IPS DF 19.7 (cell line): Measurements from ENCODE around the gene HSPA12A.
"Not testable (repeated sequence)": the region's sequence is repeated elsewhere in the genome, so short reads cannot be mapped to it uniquely, and the experiment has no call there.

Source experiments
- DNase-seq: peaks from one replicate; pipeline ENCODE4 v3.0.0-alpha.2; 2013; ENCODE audit warnings: low read depth, low spot score

Gene HSPA12A

GRCh38 chr10:116718058-116718457 is 24.3 kb downstream of the HSPA12A start:
- DNase-seq = no peak

GRCh38 chr10:116716381-116716780 is 26.0 kb downstream of the HSPA12A start:
- no peak for DNase-seq

- no peak for DNase-seq
These were observed 26.5 kb downstream of the HSPA12A start for GRCh38 chr10:116715839-116716377.

- DNase-seq = no peak
These were observed 27.0 kb downstream of the HSPA12A start for GRCh38 chr10:116715341-116715740.

DNA sequence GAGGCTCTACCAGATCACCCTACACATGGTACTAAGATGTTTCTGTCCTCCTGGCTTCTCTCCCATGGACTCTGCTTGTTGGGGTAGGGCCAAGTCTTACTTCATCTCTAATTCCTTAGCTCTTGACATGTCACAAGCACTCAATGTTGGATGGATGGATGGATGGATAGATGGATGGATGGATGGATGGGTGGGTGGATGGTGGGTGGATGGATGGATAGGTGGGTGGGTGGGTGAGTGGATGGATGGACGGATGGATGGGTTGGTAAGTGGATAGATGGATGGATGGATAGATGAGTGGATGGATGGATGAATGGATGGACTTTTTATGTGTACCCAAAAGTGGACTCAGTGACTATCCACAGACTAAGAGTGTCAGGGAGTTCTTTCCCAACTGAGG is 28.5 kb downstream of the HSPA12A start:
- no peak for DNase-seq

GRCh38 chr10:116712989-116713543 is 29.3 kb downstream of the HSPA12A start:
- DNase-seq = no peak

GRCh38 chr10:116712519-116712918 is 29.8 kb downstream of the HSPA12A start:
- DNase-seq = no peak

- DNase-seq = not testable (repeated sequence)
These were observed 30.6 kb downstream of the HSPA12A start for GRCh38 chr10:116711803-116712202.

DNA sequence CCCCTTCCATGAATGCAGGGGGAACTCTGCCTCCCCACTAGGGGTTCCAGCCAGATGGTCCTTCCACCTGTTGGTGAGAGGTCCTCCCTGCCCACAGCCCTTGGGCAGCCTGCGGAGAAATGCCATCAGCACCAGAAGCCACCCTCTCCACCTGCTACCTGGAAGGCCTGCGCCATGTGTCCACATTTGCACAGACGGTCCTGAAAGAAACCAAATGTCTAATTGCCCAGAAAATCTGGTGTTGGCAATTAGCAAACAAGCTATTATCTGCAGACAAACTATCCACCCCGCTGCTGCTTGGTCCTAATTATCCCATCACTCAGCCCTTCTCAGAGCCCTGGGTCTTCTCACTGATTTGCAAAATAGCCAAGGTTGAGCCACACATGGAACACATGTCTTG is 32.3 kb downstream of the HSPA12A start:
- no peak for DNase-seq

- no peak for DNase-seq
These were observed 33.5 kb downstream of the HSPA12A start for GRCh38 chr10:116708877-116709276.

GRCh38 chr10:116708391-116708821 is 34.0 kb downstream of the HSPA12A start:
- DNase-seq = no peak

GRCh38 chr10:116707981-116708380 is 34.4 kb downstream of the HSPA12A start:
- DNase-seq = no peak

DNA sequence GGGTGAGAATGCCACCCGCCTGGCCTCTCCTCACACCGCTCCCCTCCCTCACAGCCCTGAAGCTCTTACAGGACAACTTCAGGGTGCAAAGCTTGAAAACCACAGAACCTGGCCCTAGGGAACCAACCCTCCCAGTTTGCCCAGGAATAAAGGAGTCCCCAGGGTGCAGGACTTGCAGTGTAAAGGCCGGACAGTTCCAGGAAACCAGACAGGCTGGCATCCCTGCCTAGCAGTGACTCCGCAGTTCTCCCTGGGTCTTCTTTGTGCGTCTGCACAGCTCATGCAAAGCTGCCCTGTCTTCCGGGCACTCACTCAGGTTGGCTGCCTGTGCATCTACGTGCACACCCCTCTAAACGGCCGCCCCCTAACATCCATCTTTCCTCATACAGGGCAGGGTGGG is 36.1 kb downstream of the HSPA12A start:
- no peak for DNase-seq

GRCh38 chr10:116705498-116705897 is 36.9 kb downstream of the HSPA12A start:
- no peak for DNase-seq

DNA sequence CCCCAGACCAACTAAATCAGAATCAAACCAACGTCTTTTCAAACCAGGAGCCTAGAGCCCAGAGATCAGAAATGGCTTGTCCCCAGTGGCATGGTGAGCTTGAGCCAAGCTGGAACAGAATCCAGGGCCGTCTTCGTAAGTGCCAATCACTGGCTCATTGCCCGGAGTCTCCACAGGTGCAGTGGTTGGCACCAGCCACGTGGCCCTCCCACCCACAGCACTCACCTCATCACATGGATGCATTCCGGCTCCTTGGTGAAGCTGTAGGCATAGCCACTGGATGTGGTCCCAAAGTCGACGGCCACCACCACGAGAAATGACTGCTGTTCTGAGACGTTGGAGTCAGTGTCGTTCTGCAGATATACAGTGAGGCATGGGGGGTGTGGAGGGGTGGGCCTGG is 37.4 kb downstream of the HSPA12A start:
- no peak for DNase-seq

DNA sequence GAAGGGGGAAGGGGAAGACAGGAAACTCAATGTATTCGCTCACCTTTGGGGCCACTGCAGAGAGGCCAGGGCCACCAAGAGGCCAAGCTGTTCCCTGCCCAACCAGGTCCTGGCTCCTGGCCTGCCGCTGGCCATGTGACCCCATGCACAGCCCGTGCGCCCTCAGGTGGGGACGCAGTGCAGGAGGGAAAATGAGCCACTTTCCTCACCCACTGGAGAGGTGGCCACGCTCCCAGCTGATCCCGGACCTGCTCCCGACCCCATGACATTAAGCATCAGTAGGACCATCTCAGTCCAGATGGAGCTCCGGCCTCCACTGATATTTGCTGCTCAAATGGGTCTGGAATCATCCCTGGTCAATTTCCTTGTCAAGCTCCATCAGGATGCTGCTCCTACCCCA is 40.2 kb downstream of the HSPA12A start:
- DNase-seq = no peak

- DNase-seq = no peak
These were observed 42.8 kb downstream of the HSPA12A start for GRCh38 chr10:116699471-116700150.

DNA sequence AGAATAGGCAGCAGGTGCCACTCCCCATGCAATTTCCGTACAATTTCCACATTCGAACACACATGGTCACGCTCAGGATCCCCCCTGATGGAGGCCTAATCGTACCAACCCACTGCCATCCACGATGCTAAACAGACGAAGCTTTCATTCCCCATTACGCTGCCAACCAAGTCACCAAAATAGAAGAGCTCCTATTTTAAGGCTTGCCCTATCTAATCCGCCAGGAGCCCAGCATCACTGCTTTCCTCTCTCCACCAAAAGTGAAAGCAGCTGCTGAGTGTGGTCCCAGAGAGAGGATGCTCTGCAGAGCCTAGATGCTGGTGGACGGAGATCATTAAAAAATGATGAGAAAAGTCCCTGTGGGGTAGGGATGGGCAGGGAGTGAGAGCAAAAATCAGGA is 43.3 kb downstream of the HSPA12A start:
- DNase-seq = no peak

DNA sequence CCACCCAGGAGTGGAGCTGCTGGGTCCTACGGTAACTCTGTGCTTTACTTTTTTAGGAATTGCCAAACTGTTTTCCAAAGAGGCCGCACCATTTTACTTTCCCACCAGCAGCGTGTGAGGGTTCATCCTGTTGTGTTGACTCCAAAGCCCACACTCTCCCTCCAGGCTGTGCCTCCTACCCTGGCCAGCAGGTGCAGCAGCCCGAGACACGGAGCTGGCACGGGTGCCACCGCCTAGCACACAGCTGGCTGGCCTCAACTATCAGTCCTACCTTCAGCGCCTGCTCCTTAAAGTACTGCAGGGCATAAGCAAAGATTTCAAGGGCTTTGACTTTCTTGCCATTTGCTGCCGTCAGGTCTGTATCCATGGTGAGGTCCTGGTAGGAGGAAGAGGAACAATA is 44.0 kb downstream of the HSPA12A start:
- no peak for DNase-seq

DNA sequence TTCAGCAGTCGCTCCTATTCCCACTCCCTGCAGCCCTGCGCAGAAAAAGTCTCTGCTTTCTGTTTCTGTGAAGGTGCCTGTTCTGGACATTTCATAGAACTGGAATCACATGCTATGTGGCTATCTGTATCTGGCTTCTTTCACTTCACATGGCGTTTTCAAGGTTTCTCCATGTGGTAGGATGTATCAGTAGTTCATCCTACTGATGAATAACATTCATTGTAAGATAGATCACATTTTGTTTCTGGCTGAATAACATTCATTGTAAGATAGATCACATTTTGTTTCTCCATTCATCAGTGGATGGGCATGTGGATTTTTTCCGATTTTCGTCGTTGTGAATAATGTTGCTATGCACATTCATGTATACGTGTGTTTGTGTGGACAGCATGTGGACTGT is 44.5 kb downstream of the HSPA12A start:
- no peak for DNase-seq

DNA sequence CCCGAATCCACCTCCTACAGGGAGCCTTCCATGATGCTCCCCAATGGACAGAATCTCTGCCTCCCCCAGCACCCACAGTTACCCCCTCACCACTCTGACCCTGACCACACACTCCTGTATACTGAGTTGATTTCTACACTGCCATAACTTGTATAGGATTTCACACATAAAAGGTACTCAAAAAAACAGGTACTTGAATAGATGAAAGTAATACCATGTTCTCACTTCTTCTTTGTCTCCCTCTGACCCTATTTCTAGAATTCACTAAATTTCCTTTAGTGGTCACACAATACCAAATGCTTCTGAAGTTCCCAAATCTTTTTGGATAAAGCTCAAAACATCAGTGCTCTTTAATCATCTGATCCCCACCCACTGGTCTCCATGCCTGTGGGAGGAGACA is 45.4 kb downstream of the HSPA12A start:
- no peak for DNase-seq

GRCh38 chr10:116694927-116695268 is 47.5 kb downstream of the HSPA12A start:
- no peak for DNase-seq

GRCh38 chr10:116694243-116694926 is 48.0 kb downstream of the HSPA12A start:
- DNase-seq = no peak
